Prostate gland (tissue), 2 donors: ENCODE data around the gene SYMPK. TPM values are rescaled to one million over a fixed set of nuclear protein-coding genes. Genes with fewer than 3 reads are reported as not detected.

Experiments
- DNase-seq: peaks from one replicate; pipeline ENCODE4 v3.0.0-alpha.2; 2019; ENCODE audit warnings: low spot score
- H3K27ac ChIP-seq, 2 donors: fragments of 200-600 bp; sonication (generic); 2 replicates each; pipeline ENCODE4 v1.5.1; 2017 to 2019
- H3K27me3 ChIP-seq: fragments of 200-600 bp; sonication (generic); replicated peaks from 2 replicates; pipeline ENCODE4 v1.5.1; 2019; ENCODE audit not compliant: insufficient read depth
- H3K36me3 ChIP-seq, 2 donors: fragments of 200-600 bp; sonication (generic); 1 replicate in 1 of 2; 2 replicates in 1 of 2; pipeline versions ENCODE4 v1.5.1 to v1.8.1; 2017 to 2019
- H3K4me1 ChIP-seq: fragments of 200-600 bp; sonication (generic); replicated peaks from 2 replicates; pipeline ENCODE4 v1.5.1; 2019
- H3K4me3 ChIP-seq, 2 donors: fragments of 200-600 bp; sonication (generic); 2 replicates each; pipeline ENCODE4 v1.5.1; 2017 to 2019
- H3K9me3 ChIP-seq: fragments of 200-600 bp; sonication (generic); 2 replicates; pipeline ENCODE4 v1.5.1; 2017
- CTCF ChIP-seq, 4 experiments: fragments of 200-600 bp in 2 of 4; fragments of 450-650 bp in 2 of 4; sonication (generic) in 2 of 4; IDR thresholded peaks; 1 replicate in 3 of 4; 2 replicates in 1 of 4; pipeline ENCODE4 v1.5.1; 2016 to 2019; ENCODE audit warnings: antibody characterized with exemption in 4 of 4, mild to moderate bottlenecking in 2 of 4, moderate library complexity in 2 of 4
- POLR2A ChIP-seq: fragments of 450-650 bp; IDR thresholded peaks from one replicate; pipeline ENCODE4 v1.6.1; 2016; ENCODE audit warnings: antibody characterized with exemption, mild to moderate bottlenecking
- POLR2AphosphoS5 ChIP-seq: sonication (generic); formaldehyde crosslinking; IDR thresholded peaks from one replicate; pipeline ENCODE4 v1.6.1; 2017; ENCODE audit warnings: antibody characterized with exemption
- WGBS: methylation state at CpG from one replicate; pipeline ENCODE4 v1.1.5; 2018; 5-methylcytosine and 5-hydroxymethylcytosine counted together
- intact Hi-C: fragments of 100-400 bp; cut with DNase I; formaldehyde crosslinking; loops from one replicate; pipeline ENCODE4 v1.14.2; 2022
- total RNA-seq, 2 donors: library from RNA; depleted of rRNA; stranded (reverse); fragments of >200 nt; gene quantifications; one replicate each; pipeline ENCODE4 v1.1.0, GENCODE V29; 2016

SYMPK gene
- total RNA-seq, 2 donors from 2014 or later, result 76.4 to 104 TPM

- H3K27ac ChIP-seq, result no peak overlapping the region
- peaks cover 9% of the 10 kb centered on the region for H3K4me1 ChIP-seq
- no peaks in the 10 kb centered on the region for H3K9me3 ChIP-seq
- H3K27me3 ChIP-seq, result no peaks in the 10 kb centered on the region
- intact Hi-C loops, result no loop called here
- TF ChIP-seq POLR2A (no peak), CTCF (IDR thresholded peaks at IDR 0.05) (no peak), POLR2AphosphoS5 (no peak)
- H3K4me3 ChIP-seq, result no peak overlapping the region
- 95% methylated on average over 16 of the region's 16 CpGs for WGBS
- H3K36me3 ChIP-seq, result peaks cover 13 to 34% of the 10 kb centered on the region in 2 donors
- DNase-seq, result no peak
Observed at GRCh38 chr19:45828945-45829344, 34.0 kb downstream of the SYMPK start.

- peaks cover 9% of the 10 kb centered on the region for H3K4me1 ChIP-seq
- DNase-seq, result no peak
- 81% methylated on average over 9 of the region's 9 CpGs for WGBS
- H3K36me3 ChIP-seq, result peaks cover 13 to 34% of the 10 kb centered on the region in 2 donors
- intact Hi-C loops, result no loop called here
- no peak overlapping the region for H3K27ac ChIP-seq
- H3K4me3 ChIP-seq, result no peak overlapping the region
- TF ChIP-seq CTCF (IDR thresholded peaks at IDR 0.05) (no peak), POLR2A (no peak), POLR2AphosphoS5 (no peak)
- no peaks in the 10 kb centered on the region for H3K27me3 ChIP-seq
- H3K9me3 ChIP-seq, result no peaks in the 10 kb centered on the region
Observed at GRCh38 chr19:45828523-45828922, 34.4 kb downstream of the SYMPK start.

GRCh38 chr19:45827459-45828093 lies 35.4 kb downstream of the SYMPK start:
- TF ChIP-seq CTCF (IDR thresholded peaks at IDR 0.05), result no peak
- 93% methylated on average over 14 of the region's 16 CpGs for WGBS
- peaks cover 17 to 34% of the 10 kb centered on the region in 2 donors for H3K36me3 ChIP-seq

GRCh38 chr19:45826934-45827333 lies 36.0 kb downstream of the SYMPK start:
- DNase-seq, result no peak
- Histone ChIP-seq H3K27me3 (no peaks in the 10 kb centered on the region), H3K36me3 (peaks cover 19 to 34% of the 10 kb centered on the region in 2 donors), H3K4me1 (peaks cover 9% of the 10 kb centered on the region), H3K9me3 (no peaks in the 10 kb centered on the region), H3K27ac (no peak overlapping the region), H3K4me3 (no peak overlapping the region)
- 75% methylated on average over 11 of the region's 11 CpGs for WGBS
- no peak for TF ChIP-seq POLR2A
- TF ChIP-seq CTCF (IDR thresholded peaks at IDR 0.05), result no peak
- TF ChIP-seq POLR2AphosphoS5, result no peak
- intact Hi-C loops, result no loop called here

More at GRCh38 chr19:45827459-45828093, 35.4 kb downstream of the SYMPK start:
- Histone ChIP-seq H3K27ac (no peak overlapping the region), H3K27me3 (no peaks in the 10 kb centered on the region), H3K9me3 (no peaks in the 10 kb centered on the region), H3K4me1 (peaks cover 9% of the 10 kb centered on the region), H3K4me3 (no peak overlapping the region)
- no peak for DNase-seq
- intact Hi-C loops, result no loop called here
